Heart left ventricle (tissue), 13 donors: ENCODE measurements around the gene COG2.

Experiments used
- POLR2A ChIP-seq, 2 donors: fragments of 450-650 bp; IDR thresholded peaks; one replicate each; pipeline ENCODE4 v1.6.1; 2017; ENCODE audit warnings: antibody characterized with exemption in 2 of 2, mild to moderate bottlenecking in 2 of 2, moderate library complexity in 2 of 2
- TF ChIP-seq, protein P1 (sequence below), 12 donors: fragments of 200-600 bp; sonication (generic) in 4 of 12; IDR thresholded peaks; one replicate each; pipeline versions ENCODE4 v1.5.0 to v1.8.0; 2018 to 2022; ENCODE audit warnings: antibody characterized with exemption in 12 of 12, mild to moderate bottlenecking in 5 of 12
- donor health status: ischemic (EF 13 %, LVEDD 7.1; RV severe dilation, severe dysfunction).
- donor health status: DM: no; HTN: yes; CAD: no.
- donor health status: DM: no; HTN: no; CAD: no.
- donor health status: ischemic (EF 25% LVEDD 6.9; RV normal size, moderate dysfunction).
- donor health status: ischemic (EF 25% LVEDD 5.7; RV mildly dilated, moderate dysfunction).
- donor health status: ischemic (EF 35%, LVEDD 5.7; RV mildly dilated, moderate dysfunction).
- donor health status: nonischemic (EF 11% LVEDD 7.7; RV severe dilation, severe dysfunction).
- donor health status: DM: yes; HTN: yes; CAD: no.
- donor health status: PGD.
- donor health status: ischemic (EF 29% LVEDD 5.4; RV normal size, mild dysfunction).
- donor health status: nonischemic (EF 23%, LVEDD 6.1; RV moderate dilation, normal function).

GRCh38 chr1:230609208-230609607 lies 33.1 kb upstream of the COG2 start:
- TF ChIP-seq, protein P1, sequence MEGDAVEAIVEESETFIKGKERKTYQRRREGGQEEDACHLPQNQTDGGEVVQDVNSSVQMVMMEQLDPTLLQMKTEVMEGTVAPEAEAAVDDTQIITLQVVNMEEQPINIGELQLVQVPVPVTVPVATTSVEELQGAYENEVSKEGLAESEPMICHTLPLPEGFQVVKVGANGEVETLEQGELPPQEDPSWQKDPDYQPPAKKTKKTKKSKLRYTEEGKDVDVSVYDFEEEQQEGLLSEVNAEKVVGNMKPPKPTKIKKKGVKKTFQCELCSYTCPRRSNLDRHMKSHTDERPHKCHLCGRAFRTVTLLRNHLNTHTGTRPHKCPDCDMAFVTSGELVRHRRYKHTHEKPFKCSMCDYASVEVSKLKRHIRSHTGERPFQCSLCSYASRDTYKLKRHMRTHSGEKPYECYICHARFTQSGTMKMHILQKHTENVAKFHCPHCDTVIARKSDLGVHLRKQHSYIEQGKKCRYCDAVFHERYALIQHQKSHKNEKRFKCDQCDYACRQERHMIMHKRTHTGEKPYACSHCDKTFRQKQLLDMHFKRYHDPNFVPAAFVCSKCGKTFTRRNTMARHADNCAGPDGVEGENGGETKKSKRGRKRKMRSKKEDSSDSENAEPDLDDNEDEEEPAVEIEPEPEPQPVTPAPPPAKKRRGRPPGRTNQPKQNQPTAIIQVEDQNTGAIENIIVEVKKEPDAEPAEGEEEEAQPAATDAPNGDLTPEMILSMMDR (IDR thresholded peaks at IDR 0.05): no peak
- TF ChIP-seq POLR2A (IDR thresholded peaks at IDR 0.05): no peak
